Activated CD4-positive, alpha-beta T cell treated with anti-CD3 and anti-CD28 coated beads for 36 hours (primary cell): ENCODE measurements around the gene INCENP. TPM values are rescaled to one million over a fixed set of nuclear protein-coding genes. Genes with fewer than 3 reads are reported as not detected.
"Not testable (repeated sequence)": the region's sequence is repeated elsewhere in the genome, so short reads cannot be mapped to it uniquely, and the experiment has no call there.

Experiments
- ATAC-seq: fragments of 200-7000 bp; cut with Tn5 transposase; one replicate; pipeline ENCODE4 v1.10.0; 2021; ENCODE audit warnings: mild to moderate bottlenecking, moderate library complexity
- CTCF ChIA-PET: fragments of 350-600 bp; sonication (Branson Sonifier 250); formaldehyde crosslinking; loops from one replicate; lab custom pipeline; 2021; ENCODE audit warnings: antibody characterized with exemption; lab: Charles Lee
- POLR2A ChIA-PET: fragments of 350-600 bp; sonication (Branson Sonifier 250); formaldehyde crosslinking; loops from one replicate; lab custom pipeline; 2021; ENCODE audit warnings: antibody characterized with exemption, inconsistent platforms; lab: Charles Lee
- DNase-seq: peaks from one replicate; pipeline ENCODE4 v3.0.0-alpha.2; 2020
- H3K27ac Mint-ChIP-seq: one replicate; pipeline ENCODE4 v1.8.0; 2021; ENCODE audit warnings: mixed read lengths
- H3K27me3 Mint-ChIP-seq: one replicate; pipeline ENCODE4 v1.8.0; 2021; ENCODE audit warnings: mixed read lengths
- H3K36me3 Mint-ChIP-seq: one replicate; pipeline ENCODE4 v1.8.0; 2021; ENCODE audit warnings: low read depth, mixed read lengths
- H3K4me1 Mint-ChIP-seq: one replicate; pipeline ENCODE4 v1.8.0; 2021; ENCODE audit warnings: mixed read lengths
- H3K4me3 Mint-ChIP-seq: one replicate; pipeline ENCODE4 v1.8.0; 2021; ENCODE audit warnings: mild to moderate bottlenecking, moderate library complexity, mixed read lengths
- H3K9me3 Mint-ChIP-seq: one replicate; pipeline ENCODE4 v1.8.0; 2021; ENCODE audit warnings: low read depth, mixed read lengths
- intact Hi-C, 2 experiments: fragments of 100-400 bp; cut with DNase I in 1 of 2; cut with micrococcal nuclease in 1 of 2; formaldehyde crosslinking; loops; one replicate each; pipeline versions ENCODE4 v1.14.2 to v1.15.1; 2022 to 2024; cut with DNase I, micrococcal nuclease
- total RNA-seq, 2 experiments: library from RNA; stranded (reverse); gene quantifications; one replicate each; pipeline ENCODE4 v1.2.3, GENCODE V29; 2021

INCENP gene
- total RNA-seq, 2 experiments from 2014 or later, result 125 to 140 TPM

DNA sequence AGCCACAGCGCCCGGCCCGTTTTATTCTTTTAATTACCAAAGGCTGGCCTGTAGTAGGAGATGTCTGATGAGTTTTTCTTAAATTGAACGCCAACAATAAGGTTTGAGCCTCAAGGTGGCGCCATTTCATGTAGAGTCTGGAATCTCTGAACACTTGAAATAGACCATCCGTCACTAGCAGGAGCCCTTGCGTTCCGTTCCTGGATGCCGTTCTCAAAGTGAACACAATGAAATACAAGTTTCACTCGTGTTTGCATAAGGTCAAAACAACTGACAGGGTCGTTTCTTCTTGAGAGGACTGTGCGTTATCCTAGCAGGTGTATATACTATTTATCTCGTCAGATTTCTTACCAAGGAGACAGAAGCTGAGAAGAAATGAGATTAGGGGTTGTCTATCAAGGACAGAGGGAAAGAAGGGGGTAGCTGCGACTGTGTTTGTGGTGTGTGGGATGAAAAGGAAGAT, 47.5 kb downstream of the INCENP start:
- CTCF ChIA-PET, result interaction anchor here (0.6 to 3.5 kb wide), 17 partner anchors 17 to 523 kb away, joined by 3 to 20 read pairs (median 3); partner anchors contain the start of gene ASRGL1
- POLR2A ChIA-PET, result no interaction called here
- H3K27ac Mint-ChIP-seq, result no peak overlapping the region
- DNase-seq (peak; percentile 89), ATAC-seq (peak; percentile 87)
- peaks cover 30% of the 10 kb centered on the region for H3K27me3 Mint-ChIP-seq
- peaks cover 4% of the 10 kb centered on the region for H3K4me1 Mint-ChIP-seq
- H3K36me3 Mint-ChIP-seq, result no peaks in the 10 kb centered on the region
- no peak overlapping the region for H3K4me3 Mint-ChIP-seq
- H3K9me3 Mint-ChIP-seq, result no peaks in the 10 kb centered on the region
- intact Hi-C loops, result loop anchor here (1.0 to 2.0 kb wide), 5 partner anchors 36 to 207 kb away; partner anchors contain the start of gene SCGB2A1 (in 1 of the 2)

DNA sequence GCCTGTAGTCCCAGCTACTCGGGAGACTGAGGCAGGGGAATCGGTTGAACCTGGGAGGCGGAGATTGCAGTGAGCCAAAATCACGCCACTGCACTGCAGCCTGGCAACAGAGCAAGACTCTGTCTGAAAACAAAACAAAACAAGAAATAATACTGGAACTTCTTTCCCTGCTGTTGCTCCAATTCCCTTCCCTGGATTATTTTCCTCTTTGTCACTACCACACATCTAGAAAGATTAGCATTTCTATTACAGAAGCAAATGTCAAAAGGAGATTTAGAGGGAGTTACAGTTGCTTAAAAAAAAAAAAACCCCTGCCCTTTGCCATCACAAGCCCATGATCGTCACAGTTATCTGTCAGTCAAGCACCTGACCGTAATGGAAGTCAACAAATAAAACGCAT, 48.5 kb downstream of the INCENP start:
- ChIA-PET POLR2A (no interaction called here), CTCF (interaction anchor here (0.7 to 3.5 kb wide), 11 partner anchors 13 to 756 kb away, joined by 3 to 20 read pairs (median 4); partner anchors contain the start of gene ASRGL1)
- peaks cover 4% of the 10 kb centered on the region for H3K4me1 Mint-ChIP-seq
- intact Hi-C loops, result no loop called here
- no peak overlapping the region for H3K27ac Mint-ChIP-seq
- peaks cover 33% of the 10 kb centered on the region for H3K27me3 Mint-ChIP-seq
- H3K36me3 Mint-ChIP-seq, result no peaks in the 10 kb centered on the region
- ATAC-seq (no peak), DNase-seq (no peak)
- H3K4me3 Mint-ChIP-seq, result no peak overlapping the region
- H3K9me3 Mint-ChIP-seq, result no peaks in the 10 kb centered on the region

DNA sequence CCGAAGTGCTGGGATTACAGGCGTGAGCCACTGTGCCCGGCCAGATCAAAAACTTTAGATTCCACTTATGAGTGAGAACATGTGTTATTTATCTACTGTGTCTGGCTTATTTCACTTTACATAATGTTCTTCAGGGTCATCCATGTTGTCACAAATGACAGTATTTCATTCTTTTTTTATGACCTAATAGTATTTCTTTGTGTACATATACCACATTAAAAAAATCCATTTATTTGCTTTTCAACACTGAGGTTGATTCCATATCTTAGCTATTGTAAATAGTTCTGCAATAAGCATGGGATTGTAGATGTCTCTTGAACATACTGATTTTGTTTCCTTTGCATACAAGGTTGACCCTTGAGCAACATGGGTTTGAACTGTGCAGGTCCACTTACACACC, 53.0 kb downstream of the INCENP start:
- ChIA-PET CTCF (interaction anchor here (0.7 to 2.6 kb wide), 2 partner anchors 134 to 140 kb away, joined by 3 to 11 read pairs; no protein-coding TSS in a partner anchor), POLR2A (no interaction called here)
- H3K4me3 Mint-ChIP-seq, result no peak overlapping the region
- intact Hi-C loops, result no loop called here
- no peak for ATAC-seq
- no peak for DNase-seq
- no peaks in the 10 kb centered on the region for H3K9me3 Mint-ChIP-seq
- H3K27me3 Mint-ChIP-seq, result peaks cover 20% of the 10 kb centered on the region
- no peaks in the 10 kb centered on the region for H3K4me1 Mint-ChIP-seq
- H3K36me3 Mint-ChIP-seq, result no peaks in the 10 kb centered on the region
- no peak overlapping the region for H3K27ac Mint-ChIP-seq

DNA sequence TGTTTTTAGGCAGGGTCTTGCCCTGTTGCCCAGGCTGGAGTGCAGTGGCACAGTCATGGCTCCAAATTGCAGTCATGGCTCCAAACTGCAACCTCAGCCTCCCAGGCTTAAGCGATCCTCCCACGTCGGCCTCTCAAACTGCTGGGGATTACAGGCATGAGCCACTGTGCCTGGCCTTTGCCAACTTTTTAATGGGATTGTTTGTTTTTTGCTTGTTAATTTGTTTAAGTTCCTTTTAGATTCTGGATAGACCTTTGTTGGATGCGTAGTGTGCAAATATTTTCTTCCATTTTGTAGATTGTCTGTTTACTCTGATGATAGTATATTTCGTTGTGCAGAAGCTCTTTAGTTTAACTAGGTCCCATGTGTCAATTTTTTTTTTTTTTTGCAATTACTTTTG, 56.2 kb downstream of the INCENP start:
- intact Hi-C loops, result no loop called here
- H3K36me3 Mint-ChIP-seq, result no peaks in the 10 kb centered on the region
- no peak overlapping the region for H3K27ac Mint-ChIP-seq
- no peak overlapping the region for H3K4me3 Mint-ChIP-seq
- no peaks in the 10 kb centered on the region for H3K9me3 Mint-ChIP-seq
- peaks cover 18% of the 10 kb centered on the region for H3K27me3 Mint-ChIP-seq
- ATAC-seq, result no peak
- DNase-seq, result no peak
- ChIA-PET POLR2A (no interaction called here), CTCF (interaction anchor here (0.6 kb wide), 1 partner anchor 47 kb away, joined by 3 read pairs; no protein-coding TSS in a partner anchor)
- H3K4me1 Mint-ChIP-seq, result no peaks in the 10 kb centered on the region

DNA sequence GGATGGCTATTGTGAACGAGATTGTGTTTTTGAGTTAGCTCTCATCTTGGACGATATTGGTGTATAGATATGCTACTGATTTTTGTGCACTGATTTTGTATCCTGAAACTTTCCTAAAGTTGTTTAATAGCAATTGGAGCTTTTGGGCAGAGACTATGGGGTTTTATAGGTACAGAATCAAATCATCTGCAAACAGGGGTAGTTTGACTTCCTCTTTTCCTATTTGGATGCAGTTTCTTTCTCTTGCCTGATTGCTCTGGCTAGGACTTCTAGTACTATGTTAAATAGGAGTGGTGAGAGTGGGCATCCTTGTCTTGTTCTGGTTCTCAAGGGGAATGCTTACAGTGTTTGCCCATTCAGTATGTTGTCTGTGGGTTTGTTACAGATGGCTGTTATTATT, 57.3 kb downstream of the INCENP start:
- intact Hi-C loops, result no loop called here
- Mint-ChIP-seq H3K4me1 (no peaks in the 10 kb centered on the region), H3K27me3 (peaks cover 20% of the 10 kb centered on the region), H3K27ac (no peak overlapping the region), H3K36me3 (no peaks in the 10 kb centered on the region), H3K9me3 (no peaks in the 10 kb centered on the region), H3K4me3 (no peak overlapping the region)
- DNase-seq (no peak), ATAC-seq (no peak)
- CTCF ChIA-PET, result interaction anchor here (0.6 to 1.1 kb wide), 3 partner anchors 25 to 61 kb away, joined by 3 to 4 read pairs (median 3); no protein-coding TSS in a partner anchor
- POLR2A ChIA-PET, result no interaction called here

DNA sequence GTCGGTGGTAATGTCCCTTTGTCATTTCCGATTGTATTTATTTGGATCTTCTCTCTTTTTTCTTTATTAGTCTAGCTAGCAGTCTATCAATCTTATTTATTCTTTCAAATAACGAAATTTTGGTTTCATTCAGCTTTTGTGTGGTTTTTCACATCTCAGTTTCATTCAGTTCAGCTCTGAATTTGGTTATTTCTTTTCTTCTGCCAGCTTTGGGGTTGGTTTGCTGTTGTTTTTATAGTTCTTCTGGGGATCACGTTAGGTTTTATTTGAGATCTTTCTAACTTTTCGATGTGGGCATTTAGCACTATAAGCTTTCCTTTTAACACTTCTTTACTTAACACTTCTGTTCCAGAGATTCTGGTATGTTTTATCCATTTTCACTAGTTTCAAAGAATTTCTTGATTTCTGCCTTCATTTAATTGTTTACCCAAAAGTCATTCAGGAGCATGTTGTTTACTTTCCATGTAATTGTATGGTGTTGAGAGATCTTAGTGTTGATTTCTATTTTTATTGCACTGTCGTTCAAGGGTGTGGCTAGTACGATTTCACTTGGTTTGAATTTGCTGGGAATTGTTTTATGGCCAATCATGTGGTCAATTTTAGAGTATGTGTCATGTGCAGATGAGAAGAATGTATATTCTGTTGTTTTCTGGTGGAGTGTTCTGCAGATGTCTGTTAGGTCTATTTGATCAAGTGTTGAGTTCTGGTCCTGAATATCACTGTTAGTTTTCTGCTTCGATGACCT, 58.5 kb downstream of the INCENP start:
- no peaks in the 10 kb centered on the region for H3K36me3 Mint-ChIP-seq
- H3K27me3 Mint-ChIP-seq, result peaks cover 20% of the 10 kb centered on the region
- POLR2A ChIA-PET, result no interaction called here
- intact Hi-C loops, result no loop called here
- CTCF ChIA-PET, result interaction anchor here (0.6 kb wide), 1 partner anchor 233 kb away, joined by 3 read pairs; no protein-coding TSS in a partner anchor
- no peak overlapping the region for H3K27ac Mint-ChIP-seq
- ATAC-seq (no peak), DNase-seq (no peak)
- H3K4me1 Mint-ChIP-seq, result no peaks in the 10 kb centered on the region
- no peak overlapping the region for H3K4me3 Mint-ChIP-seq
- no peaks in the 10 kb centered on the region for H3K9me3 Mint-ChIP-seq

DNA sequence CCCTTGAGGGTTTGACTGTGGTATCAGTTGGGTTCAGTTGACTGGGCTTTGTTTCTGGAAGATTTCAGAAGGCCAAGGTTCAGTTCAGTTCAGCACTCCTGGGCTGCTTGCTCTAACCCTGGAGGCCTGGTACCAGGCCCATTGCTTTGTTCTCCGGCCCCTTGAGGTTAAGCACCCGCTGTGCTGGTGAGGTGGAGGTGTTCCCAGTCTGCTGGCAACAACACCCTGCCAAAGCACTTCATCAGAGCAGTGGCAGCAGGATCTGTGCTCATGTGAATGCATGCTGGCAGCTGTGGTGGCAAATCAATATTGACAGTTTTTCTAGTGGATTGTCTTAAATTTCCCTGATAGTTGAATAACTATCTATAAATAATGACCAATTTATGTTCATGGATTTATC, 62.4 kb downstream of the INCENP start:
- no peaks in the 10 kb centered on the region for H3K36me3 Mint-ChIP-seq
- intact Hi-C loops, result no loop called here
- H3K9me3 Mint-ChIP-seq, result no peaks in the 10 kb centered on the region
- H3K27ac Mint-ChIP-seq, result no peak overlapping the region
- CTCF ChIA-PET, result interaction anchor here (0.7 kb wide), 1 partner anchor 303 kb away, joined by 3 read pairs; no protein-coding TSS in a partner anchor
- H3K27me3 Mint-ChIP-seq, result peaks cover 32% of the 10 kb centered on the region
- POLR2A ChIA-PET, result no interaction called here
- no peak overlapping the region for H3K4me3 Mint-ChIP-seq
- DNase-seq (no peak), ATAC-seq (no peak)
- no peaks in the 10 kb centered on the region for H3K4me1 Mint-ChIP-seq

DNA sequence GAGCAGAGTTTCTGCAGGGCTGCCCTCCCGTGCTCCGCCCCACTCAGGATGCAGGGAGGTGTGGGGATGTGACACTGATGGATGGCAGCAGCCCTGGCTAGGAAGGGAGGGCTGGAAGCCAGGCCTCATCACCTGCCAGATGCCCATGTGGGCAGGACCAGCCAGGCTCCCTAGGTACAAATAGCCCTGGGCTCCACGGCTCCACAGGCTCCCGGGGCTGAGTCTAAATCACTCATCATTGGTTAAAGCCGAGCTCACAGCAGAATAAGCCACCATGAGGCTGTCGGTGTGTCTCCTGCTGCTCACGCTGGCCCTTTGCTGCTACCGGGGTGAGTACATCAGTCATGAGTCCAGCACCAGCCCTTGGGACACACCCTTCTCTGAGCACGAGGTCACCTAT, 66.2 kb downstream of the INCENP start, which contains the start of gene SCGB1D1:
TSS of gene SCGB1D1 (plus strand) at position 206 of the 400 bp plus-strand sequence. CDS start at position 275, 69 bp downstream.
- ChIA-PET POLR2A (no interaction called here), CTCF (interaction anchor here (1.8 kb wide), 1 partner anchor 108 kb away, joined by 4 read pairs; no protein-coding TSS in a partner anchor)
- Mint-ChIP-seq H3K27me3 (peaks cover 43% of the 10 kb centered on the region), H3K27ac (no peak within 1 kb of the TSS), H3K9me3 (no peaks in the 10 kb centered on the region), H3K4me1 (no peaks in the 10 kb centered on the region), H3K36me3 (no peaks in the 10 kb centered on the region), H3K4me3 (no peak within 1 kb of the TSS)
- intact Hi-C loops, result no loop called here
- DNase-seq (no peak), ATAC-seq (no peak)

DNA sequence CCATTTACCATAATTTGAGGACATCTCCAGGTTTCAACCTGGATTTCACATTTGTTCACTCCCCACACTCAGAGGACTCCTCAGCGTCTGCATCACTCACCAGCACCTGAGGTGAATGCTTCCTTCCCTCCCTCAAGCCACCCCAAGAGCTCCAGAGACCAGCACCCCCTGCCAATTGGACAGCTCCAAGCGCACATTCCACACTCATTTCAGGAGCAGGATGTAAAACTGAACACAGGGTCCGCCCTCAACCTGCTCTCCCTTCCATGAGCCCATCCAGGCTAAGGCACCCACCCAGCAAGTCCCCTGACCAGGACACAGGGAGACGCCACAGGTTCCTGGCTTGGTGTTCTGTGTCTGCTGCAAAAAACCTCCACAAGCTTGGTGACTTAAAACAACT, 70.1 kb downstream of the INCENP start:
- no peak overlapping the region for H3K4me3 Mint-ChIP-seq
- ChIA-PET POLR2A (no interaction called here), CTCF (interaction anchor here (1.2 kb wide), 1 partner anchor 20 kb away, joined by 3 read pairs; no protein-coding TSS in a partner anchor)
- H3K27me3 Mint-ChIP-seq, result peaks cover 47% of the 10 kb centered on the region
- no peaks in the 10 kb centered on the region for H3K4me1 Mint-ChIP-seq
- ATAC-seq (no peak), DNase-seq (no peak)
- H3K9me3 Mint-ChIP-seq, result no peaks in the 10 kb centered on the region
- intact Hi-C loops, result no loop called here
- H3K27ac Mint-ChIP-seq, result no peak overlapping the region
- H3K36me3 Mint-ChIP-seq, result no peaks in the 10 kb centered on the region

DNA sequence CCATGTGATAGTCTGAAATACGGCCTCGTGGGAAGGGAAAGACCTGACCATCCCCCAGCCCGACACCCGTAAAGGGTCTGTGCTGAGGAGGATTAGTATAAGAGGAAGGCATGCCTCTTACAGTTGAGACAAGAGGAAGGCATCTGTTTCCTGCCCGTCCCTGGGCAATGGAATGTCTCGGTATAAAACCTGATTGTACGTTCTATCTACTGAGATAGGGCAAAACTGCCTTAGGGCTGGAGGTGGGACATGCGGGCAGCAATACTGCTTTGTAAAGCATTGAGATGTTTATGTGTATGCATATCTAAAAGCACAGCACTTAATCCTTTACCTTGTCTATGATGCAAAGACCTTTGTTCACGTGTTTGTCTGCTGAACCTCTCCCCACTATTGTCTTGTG, 71.2 kb downstream of the INCENP start:
- H3K27ac Mint-ChIP-seq, H3K4me3 Mint-ChIP-seq, POLR2A ChIA-PET, DNase-seq, H3K9me3 Mint-ChIP-seq, H3K36me3 Mint-ChIP-seq, intact Hi-C loops, CTCF ChIA-PET, ATAC-seq, H3K4me1 Mint-ChIP-seq: not testable (repeated sequence)
- peaks cover 42% of the 10 kb centered on the region for H3K27me3 Mint-ChIP-seq

DNA sequence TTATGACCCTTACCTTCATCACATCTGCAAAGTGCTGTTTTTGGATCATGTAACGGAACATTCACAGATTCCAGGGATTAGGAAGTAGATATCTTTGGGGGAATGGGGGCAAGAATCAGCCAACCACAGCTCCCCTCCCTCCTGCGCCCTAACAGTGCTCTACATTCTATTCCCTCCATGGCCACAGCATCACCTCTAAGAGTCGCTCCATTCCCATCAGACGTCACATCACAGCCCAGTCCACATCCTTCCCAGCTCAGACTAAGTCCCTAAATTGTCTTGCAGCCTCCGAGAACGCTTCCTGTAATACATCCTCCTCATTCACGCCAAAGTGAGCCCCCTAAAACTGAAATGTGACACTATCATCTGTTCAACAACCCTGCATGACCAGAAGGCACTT, 72.1 kb downstream of the INCENP start:
- no peak for DNase-seq
- no peak for ATAC-seq
- H3K36me3 Mint-ChIP-seq, result no peaks in the 10 kb centered on the region
- ChIA-PET CTCF (interaction anchor here (0.7 kb wide), 1 partner anchor 607 kb away, joined by 3 read pairs; no protein-coding TSS in a partner anchor), POLR2A (no interaction called here)
- no peaks in the 10 kb centered on the region for H3K4me1 Mint-ChIP-seq
- H3K9me3 Mint-ChIP-seq, result no peaks in the 10 kb centered on the region
- intact Hi-C loops, result no loop called here
- no peak overlapping the region for H3K4me3 Mint-ChIP-seq
- no peak overlapping the region for H3K27ac Mint-ChIP-seq
- H3K27me3 Mint-ChIP-seq, result peaks cover 44% of the 10 kb centered on the region
